ENCODE measurements around the gene SCMH1.

The SCMH1 gene

DNA sequence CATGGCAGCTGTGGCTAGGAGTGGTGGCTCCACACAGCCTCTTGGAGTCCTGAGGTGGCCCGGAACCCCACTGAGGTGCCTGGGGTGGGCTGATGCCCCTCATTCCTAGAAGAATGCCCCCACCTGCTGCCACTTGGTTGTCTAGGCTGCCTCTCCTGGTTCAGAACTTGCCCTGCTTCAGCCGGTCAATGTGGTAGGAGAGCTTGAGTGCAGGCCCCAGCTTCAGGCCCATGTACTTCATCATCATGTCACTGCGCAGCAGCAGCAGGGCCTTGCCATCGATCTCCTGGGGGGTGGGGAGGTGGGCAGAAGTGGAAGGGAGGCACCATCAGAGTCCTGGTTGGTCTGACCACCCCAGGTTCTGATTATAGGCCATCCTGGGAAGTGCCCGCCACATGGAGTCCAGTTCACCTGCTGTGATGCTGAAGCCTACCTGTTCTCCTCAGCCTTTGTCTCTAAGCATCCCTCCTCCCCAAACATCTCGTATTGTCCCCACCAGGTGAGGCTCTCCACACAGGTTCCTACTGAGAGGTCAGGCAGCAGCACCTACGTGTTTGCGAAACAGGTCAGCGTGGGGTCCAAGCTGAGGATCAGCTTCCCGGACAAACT, 214.0 kb downstream of the SCMH1 start:
- no peak for DNase-seq

DNA sequence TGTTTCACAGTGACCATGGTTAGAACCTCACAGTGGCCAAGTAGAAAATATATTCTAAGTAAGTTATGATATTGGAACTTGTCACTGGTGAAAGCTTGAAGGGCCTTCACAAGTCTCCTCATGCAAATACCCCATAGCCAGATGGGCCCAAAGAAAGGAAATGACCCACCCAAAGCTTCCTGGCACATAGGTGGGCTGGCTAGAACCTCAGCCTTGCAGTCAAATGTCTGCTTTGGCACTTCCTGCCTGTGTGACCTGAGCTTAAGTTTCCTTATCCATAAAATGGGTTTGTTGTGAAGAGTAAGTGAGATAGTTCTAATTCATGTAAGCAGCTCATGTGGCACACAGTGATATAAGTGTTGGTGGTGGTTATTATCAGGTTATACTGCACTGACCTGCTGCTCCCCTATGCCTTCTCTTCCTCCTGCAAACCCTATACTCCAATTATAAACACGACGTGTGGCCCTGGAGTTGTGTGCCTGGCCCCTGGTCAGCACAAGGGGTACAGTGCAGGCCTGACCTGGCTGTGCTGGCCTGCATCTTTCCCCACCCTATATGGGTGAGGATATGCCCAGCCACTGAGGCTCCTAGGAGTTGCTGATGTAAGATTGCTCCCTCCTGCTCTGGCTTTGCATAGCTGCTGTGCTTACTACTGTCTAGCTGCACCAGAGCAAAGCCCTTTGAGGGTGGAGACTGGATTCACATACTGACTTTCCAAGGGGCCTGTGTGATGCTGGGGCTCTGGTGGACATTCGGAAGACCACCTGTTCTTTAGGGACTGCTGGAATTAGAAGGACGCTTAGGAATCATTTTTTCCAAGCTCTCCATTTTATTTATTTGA, 215.9 kb downstream of the SCMH1 start:
- no peak for DNase-seq

DNA sequence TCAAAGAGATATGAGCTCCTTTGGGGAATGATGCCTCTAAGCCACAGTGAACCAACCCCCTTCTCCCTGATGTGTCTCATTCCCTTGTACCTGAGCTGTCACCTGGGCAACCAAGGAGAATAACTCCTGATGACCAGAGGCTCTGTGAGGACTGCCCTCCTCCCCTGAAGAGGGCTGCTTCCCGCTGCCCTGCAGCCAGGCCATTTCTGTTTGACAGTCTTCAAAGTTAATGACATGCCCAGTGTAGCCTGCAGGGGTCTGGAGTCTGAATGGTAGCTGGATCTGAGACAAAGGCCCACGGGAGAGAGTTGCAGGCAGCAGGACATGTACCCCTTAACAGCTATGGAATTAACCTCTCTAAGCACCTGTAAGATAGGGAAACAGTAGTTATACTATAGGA, 217.2 kb downstream of the SCMH1 start:
- DNase-seq, result no peak

DNA sequence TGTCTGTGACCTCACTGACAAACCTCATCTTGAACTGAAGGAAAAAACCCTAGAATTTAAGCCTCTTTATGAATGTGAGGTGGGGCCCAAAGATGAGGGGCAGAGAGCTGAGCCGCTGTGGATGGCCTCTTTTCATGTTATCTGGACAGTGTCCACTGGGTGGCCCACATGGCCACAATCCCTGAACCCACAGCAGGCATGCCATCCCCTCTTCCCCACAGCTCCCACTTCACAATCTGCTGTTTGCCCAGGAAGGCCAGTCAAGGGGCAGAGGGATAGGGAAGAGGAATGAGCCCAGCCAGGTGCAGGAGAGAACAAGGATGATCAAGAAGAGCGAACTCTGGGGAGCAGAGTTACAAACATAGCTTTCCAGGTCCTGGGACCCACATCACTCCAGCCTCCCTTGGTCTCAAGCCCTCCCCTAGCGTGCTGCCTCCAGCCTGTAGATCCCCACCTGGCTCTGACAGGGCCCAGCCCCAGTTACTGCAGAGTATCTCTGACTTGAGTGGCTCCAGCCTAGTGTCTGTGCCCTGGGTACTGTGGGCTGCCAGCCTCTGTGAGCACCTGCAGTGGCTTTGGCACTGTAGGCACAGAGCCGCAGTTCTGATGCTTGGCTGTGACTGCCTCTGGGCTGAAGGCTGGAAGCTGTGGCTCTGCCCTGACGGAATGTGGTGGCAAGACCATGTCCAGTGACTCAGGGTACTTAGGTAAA, 218.7 kb downstream of the SCMH1 start:
- no peak for DNase-seq

DNA sequence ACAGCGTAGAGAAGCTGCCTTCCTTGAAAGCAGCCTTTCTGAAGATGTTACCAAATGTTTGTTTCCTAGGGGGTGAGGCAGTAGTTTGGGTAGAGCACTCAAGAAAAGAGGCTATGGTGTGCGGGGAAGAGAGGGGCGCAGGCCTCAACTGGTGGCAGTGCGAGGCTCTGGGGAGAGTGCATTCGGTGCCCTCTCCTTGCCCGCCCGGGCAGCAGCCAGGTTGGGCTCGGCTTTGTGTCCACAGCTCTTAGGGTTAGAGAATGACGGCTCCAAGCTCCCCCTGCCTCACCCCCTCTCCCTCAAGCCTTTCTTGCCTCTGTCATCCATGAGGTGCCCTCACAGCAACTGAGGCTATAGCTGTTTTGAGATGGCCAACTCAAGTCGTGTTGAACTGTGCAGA, 219.7 kb downstream of the SCMH1 start:
- no peak for DNase-seq

DNA sequence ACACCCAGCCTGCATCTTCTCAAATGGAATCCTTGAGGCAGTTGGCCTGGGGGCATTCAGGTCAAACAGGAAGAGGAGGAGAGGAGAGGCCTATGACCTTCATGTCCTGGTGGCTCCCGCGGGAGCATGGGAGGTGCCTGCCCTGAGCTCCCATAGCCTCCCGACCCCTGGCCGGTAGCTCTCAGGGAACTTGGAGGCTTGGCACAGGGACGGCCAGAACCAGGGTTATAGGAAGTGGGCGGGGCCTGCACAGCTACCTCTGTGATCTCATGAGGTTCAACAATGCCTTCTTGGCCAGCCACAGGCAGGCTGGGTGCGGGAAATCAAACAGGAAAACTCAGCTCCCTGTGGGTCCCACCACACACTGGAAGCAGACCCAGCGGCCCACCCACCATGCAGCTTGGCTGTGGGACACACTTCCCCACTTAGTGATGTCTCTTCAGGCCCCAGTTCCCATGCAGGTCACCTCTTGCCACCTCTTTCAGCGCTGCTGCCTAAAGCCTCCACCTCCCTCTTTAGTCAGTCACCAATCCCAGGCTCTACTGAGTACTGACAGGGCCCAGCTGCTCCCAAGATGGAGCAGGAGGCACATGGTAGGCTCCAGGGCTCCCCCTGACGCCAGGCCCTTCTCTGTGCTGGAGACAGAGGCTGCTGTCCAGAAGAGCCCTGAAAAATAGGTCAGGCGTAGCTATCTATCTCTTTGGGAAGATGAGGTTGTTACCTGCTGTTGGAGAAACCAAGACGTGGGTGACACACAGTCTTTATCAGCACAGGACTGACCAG, 220.4 kb downstream of the SCMH1 start, which contains the start of gene SLFNL1:
Gene SLFNL1, minus strand, starts transcription at position 200 of the 783 bp plus-strand sequence. CDS start 1,065 bp downstream, outside the sequence.
- DNase-seq, result no peak

DNA sequence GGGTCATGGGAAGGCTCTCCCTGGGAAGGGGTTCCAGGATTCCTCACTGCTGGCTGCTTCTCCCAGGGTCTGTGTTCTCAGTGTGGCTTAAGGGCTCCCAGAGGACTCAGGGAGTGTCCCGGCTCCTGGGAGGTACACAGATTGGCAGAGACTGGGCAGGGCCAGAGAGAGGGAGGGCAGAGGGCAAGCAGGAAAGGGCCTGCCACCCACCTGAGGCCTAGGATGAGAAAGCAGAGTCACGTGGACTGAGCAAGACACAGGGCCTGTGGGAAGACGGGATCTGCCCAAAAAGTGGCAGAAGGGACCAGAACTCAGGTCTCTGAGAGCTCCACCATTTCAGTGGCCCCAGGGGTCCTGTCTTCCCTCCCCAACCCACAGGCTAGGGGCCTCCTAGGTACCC, 221.5 kb downstream of the SCMH1 start:
- DNase-seq, result no peak

DNA sequence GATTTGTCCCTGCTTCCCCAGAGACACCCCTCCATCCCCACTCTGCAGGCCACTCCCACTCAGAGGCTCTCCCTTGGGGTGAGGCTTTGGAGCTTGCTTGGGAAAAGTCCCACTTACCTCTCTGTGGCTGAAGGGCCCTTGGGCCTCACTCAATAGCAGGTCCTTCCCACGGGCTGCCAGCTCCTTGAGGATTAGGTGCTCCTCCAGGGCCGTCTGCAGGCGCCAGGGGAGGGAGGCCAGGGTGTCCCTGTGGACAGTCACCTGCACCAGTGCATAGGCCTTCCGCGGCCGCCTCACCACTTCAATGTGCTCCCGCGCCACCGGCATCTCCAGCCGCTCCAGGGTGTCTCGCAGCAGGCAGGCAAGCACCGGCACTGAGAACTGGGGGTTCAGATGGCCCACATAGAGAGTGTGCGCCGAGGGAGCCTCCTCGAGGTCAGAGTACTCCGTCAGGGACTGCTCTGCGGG, 222.0 kb downstream of the SCMH1 start:
- no peak for DNase-seq

DNA sequence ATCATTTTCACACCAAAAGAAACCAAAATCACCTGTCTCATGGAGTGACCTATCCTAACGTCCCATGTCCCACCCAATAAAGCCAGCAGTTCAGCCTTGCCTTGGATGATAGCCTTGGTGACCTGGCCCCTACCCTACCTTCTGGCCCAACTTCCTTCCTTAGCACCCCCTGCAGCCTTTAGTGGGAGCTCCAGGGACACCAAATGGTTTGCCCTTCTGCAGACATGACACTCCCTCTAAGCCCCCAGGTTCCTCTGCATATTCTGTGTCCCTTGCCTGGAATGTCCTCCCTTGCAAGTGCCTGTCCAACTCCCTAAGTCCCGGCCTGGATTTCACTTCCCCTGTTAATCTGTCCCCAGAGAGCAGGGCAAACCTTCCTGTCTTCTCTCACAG, 222.8 kb downstream of the SCMH1 start:
- no peak for DNase-seq

DNA sequence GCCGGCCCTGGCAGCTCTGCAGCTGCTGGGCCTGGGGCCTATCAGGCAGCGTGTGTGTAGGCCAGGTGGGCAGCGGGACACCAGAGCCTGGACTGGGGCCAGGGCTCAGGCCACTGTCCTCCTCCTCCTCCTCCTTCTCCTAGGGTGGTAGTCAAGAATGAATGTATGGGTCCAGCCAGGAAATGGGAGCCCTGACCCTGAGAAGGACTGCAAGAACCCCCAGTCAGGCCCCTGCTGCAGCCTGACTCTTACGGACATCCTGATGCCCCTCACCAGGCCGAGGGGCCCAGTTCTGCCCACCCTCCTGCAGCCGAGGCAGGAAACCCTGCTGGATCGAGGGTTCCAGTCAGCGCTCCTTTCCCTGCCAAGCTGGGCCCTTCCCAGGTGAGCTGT, 224.1 kb downstream of the SCMH1 start:
- DNase-seq, result no peak

DNA sequence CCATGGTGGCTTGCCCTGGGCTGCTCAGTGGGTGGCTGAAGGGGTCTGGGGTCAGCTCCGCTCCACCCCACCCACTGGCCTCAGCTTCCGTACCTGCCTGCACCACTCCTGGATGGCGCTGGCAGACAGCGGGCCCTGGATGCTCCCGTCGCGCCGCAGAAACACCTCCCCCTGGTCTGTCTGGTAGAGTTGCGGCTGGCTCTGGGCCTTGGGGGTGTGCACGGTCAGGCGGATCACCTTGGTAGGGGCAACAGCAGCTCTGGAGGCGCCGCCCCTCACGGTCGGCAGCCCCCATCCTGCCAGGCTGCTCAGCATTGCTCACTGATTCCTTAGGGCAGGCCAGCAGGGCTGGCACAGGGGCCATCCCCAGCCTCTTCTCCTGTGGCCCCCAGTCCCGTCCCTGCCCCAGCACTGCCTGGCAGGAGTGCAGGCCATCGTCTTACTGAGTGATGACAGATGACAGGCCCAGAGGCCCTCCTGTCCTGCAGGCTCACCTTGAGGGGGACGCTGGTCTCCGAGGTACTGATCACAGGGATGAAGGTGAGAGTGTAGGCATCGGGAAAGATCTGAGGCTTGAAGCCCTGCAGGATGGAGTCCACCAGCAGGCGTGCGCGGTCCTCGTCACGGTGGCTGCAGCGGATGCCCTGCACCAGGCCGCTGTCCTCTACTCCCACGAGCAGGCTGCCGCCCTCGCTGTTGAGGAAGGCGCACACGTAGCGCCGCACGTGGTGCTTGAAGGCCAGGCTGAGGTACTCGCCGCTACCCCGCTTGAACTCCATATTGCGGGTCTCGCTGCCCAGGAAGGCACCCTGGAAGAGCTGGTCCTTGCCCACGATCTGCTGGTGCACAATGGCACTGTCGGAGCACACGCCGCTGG, 224.7 kb downstream of the SCMH1 start:
- no peak for DNase-seq

DNA sequence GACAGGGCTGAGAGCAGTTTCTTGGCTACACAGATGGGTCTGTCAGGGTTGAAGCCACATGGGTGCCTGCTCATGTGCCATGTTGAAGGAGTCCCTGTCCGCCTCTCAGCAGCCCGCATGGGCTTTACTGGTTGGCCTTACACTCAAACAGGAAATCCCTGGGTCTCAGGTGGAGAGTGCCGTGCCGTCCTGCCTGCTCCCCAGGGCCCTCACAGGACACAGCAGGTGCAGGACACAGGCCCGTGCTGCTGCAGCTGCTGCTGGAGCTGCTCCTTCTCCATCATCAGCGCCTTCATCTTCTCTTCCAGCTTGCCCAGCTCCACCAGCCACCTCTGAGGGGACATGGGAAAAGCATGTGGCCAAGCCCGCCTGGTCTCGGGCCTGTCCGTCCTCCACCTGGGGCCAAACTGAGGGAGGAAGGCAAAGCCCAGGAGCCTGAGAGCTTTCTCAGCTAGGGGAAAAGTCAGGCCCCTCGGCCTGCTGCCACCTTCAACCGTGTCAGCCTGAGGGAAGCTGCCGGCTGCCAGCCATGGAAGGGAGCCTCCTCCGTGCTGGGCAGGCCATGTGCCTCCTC, 226.1 kb downstream of the SCMH1 start:
- no peak for DNase-seq

DNA sequence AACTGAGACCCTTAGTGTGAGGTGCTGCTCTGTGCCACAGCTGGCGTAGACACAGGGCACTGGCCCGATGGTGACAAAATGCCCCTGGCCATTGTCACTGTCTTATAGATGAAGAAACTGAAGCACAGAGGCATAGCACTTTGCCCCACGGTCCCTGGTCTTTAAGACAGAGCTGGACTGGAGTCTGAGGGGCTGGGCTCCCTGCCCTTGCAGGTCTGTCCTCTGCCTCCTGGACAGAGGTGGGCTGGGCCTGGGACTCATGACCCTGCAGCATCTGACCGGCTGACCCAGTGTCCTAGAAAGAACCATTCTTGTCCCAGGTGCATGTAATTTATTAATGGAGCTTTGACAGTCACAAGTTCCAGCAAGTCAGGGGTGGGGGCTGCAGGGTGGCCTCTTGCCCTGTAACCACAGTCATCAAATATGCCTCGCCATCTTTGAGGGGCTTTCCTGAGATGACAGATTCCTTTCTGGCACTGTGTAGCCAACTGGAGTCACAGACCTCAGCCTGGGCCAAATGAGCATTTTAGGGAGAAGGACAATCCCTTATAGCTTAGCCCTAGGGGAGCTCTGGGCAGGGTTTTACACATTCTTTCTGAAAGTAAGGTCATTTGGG, 226.7 kb downstream of the SCMH1 start:
- no peak for DNase-seq

DNA sequence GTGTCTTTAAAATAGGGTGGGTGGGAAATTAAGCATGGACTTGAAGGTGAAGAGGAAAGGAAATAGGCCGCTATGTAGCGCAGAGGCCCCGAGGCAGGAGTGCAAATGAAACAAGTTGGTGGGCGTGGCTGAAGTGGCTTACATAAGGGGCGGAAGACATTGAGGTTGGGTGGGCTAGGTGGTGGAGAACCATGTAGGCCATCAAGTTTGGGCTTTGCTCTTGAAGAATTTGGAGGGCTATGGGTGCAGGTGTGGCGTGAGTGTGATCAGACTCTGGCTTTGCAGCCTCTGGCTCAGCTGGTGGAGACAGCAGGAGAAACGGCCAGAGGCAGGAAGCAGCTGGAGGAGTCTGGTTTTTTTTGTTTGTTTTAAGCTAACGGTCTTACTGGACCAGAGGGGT, 227.2 kb downstream of the SCMH1 start:
- DNase-seq, result no peak

DNA sequence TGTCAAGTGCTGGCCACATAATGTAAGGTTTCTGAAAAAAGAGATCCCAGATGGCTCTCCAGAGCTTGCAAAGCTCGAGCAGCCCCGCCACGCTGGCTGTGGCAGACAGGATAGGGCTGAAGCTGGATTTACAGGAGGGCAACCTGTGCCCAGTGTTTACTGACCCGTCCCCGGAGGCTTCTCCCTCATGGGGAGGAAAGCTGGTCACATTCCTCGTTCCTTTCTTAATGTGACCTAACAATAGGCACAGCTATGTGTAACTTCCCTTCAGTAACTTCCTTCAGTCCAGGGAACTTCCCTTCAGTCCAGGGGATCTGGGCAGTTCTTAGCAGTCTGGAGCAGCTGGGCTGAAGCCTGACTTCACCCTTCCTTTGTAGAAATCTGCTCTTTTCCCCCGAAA, 228.3 kb downstream of the SCMH1 start:
- DNase-seq, result no peak

DNA sequence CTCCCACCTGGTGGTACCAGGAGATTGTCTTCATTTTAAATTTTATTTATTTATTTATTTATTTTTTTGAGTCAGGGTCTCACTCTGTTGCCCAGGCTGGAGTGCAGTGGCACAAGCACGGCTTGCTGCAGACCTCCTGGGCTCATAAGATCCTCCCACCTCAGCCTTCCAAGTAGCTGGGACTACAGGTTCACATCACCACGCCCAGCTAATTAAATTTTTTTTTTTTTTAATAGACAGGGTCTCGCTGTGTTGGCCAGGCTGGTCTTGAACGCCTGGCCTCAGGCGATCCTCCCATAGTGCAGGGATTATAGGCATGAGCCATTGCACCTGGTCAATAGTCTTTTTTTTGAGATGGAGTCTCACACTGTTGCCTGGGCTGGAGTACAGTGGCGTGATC, 229.1 kb downstream of the SCMH1 start:
- no peak for DNase-seq

DNA sequence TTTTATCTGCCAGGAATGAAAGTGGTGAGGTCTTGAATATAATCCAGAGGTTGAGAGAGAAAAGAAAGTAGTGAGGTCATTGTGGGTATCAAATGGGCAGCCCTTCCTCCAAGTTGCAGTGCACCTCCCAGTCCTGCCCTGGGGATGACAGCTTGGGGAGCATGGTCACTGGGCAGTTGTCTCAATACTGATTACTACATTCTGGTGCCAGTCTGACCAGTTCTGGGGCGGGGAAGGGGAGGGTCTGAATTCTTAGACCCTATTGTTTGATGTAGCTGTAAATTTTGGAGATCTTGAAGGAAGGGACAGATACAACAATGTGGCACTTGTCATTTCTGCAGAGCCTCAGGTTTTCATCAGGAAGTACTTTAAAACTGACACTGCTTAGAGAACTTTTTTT, 231.8 kb downstream of the SCMH1 start:
- DNase-seq, result no peak

DNA sequence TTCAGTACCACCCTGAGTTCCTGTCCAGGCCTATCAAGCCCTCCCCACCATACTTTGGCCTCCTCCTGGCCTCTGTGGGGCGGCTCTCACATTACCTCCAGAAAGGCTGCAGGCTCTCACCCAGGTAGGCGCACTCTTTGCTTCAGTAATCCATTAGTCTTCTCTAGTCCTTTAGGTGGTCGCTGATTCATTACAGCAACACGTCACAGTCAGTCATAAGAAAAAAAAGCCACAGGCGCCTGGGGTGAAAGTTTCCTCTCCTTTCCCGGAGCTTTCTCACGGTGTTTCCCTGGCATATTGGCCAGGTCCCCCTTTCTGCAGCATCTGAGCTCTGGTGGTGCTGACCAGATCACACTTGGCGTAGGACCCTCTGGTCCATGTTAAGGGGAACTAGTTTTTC, 232.6 kb downstream of the SCMH1 start:
- DNase-seq, result no peak
